Endodermal cell (in vitro differentiated cells): ENCODE measurements around the gene TMOD4. TPM values are rescaled to one million over a fixed set of nuclear protein-coding genes. Genes with fewer than 3 reads are reported as not detected.

Experiments used
- DNase-seq: peaks from one replicate; pipeline ENCODE4 v3.0.0-alpha.2; 2017
- H3K27ac ChIP-seq: 2 replicates; pipeline ENCODE4 v1.5.1; 2013; ENCODE audit warnings: mild to moderate bottlenecking, low read depth, low read length, moderate library complexity
- H3K27me3 ChIP-seq: 2 replicates; pipeline ENCODE4 v1.6.1; 2013; ENCODE audit warnings: mild to moderate bottlenecking, low read length, moderate library complexity; ENCODE audit not compliant: insufficient read depth, control insufficient read depth, poor library complexity, severe bottlenecking
- H3K36me3 ChIP-seq: 2 replicates; pipeline ENCODE4 v1.7.0; 2013; ENCODE audit warnings: mild to moderate bottlenecking, low read length, moderate library complexity; ENCODE audit not compliant: control insufficient read depth, insufficient read depth
- H3K4me1 ChIP-seq: one replicate; pipeline ENCODE4 v1.7.0; 2013; ENCODE audit warnings: low read length; ENCODE audit not compliant: control insufficient read depth, insufficient read depth
- H3K4me3 ChIP-seq: 2 replicates; pipeline ENCODE4 v1.5.1; 2013; ENCODE audit warnings: mild to moderate bottlenecking, low read length, moderate library complexity
- H3K9ac ChIP-seq: 2 replicates; pipeline ENCODE4 v1.6.1; 2013; ENCODE audit warnings: mild to moderate bottlenecking, low read length, moderate library complexity; ENCODE audit not compliant: poor library complexity, severe bottlenecking; ENCODE audit errors: extremely low read depth
- H3K9me3 ChIP-seq: 2 replicates; pipeline ENCODE4 v1.6.1; 2013; ENCODE audit warnings: mild to moderate bottlenecking, low read length, moderate library complexity; ENCODE audit not compliant: control insufficient read depth
- H3K27ac Mint-ChIP-seq: 2 replicates; pipeline ENCODE4 v1.8.0; 2020; ENCODE audit warnings: mixed read lengths
- H3K27me3 Mint-ChIP-seq: 2 replicates; pipeline ENCODE4 v1.8.0; 2021; ENCODE audit warnings: mild to moderate bottlenecking, mixed read lengths; ENCODE audit not compliant: insufficient read depth
- H3K36me3 Mint-ChIP-seq: 2 replicates; pipeline ENCODE4 v1.8.0; 2020; ENCODE audit warnings: low read depth, mixed read lengths
- H3K4me1 Mint-ChIP-seq: 2 replicates; pipeline ENCODE4 v1.8.0; 2020; ENCODE audit warnings: mixed read lengths
- H3K4me3 Mint-ChIP-seq: 2 replicates; pipeline ENCODE4 v1.8.0; 2020; ENCODE audit warnings: mild to moderate bottlenecking, moderate library complexity, mixed read lengths
- H3K9me3 Mint-ChIP-seq: 2 replicates; pipeline ENCODE4 v1.8.0; 2020; ENCODE audit warnings: mild to moderate bottlenecking, mixed read lengths
- WGBS, 2 experiments: methylation state at CpG; one replicate each; pipeline versions ENCODE4 v1.1.5 to v1.1.7; 2013; ENCODE audit warnings: missing lambda C conversion rate in 2 of 2, mixed read lengths in 1 of 2; ENCODE audit not compliant: insufficient coverage in 1 of 2, insufficient read length in 1 of 2; 5-methylcytosine and 5-hydroxymethylcytosine counted together
- total RNA-seq, 2 donors: library from RNA; stranded (reverse); fragmentation: NEBNext Ultra II Directional in 1 of 2; extraction: Animal tissue kit (Norgen Biotek cat#: 25700) in 1 of 2; gene quantifications; 2 replicates in 1 of 2; 3 replicates in 1 of 2; pipeline ENCODE4 v1.2.1, GENCODE V29; 2021
- TF ChIP-seq, protein P1 (sequence below): fragments of 200-600 bp; sonication (generic); conservative IDR thresholded peaks from 2 replicates; pipeline ENCODE4 v1.5.0; 2021; ENCODE audit warnings: antibody characterized with exemption, mild to moderate bottlenecking

The TMOD4 gene
- total RNA-seq, 2 donors from 2014 or later, result 1.0 to 1.9 TPM

DNA sequence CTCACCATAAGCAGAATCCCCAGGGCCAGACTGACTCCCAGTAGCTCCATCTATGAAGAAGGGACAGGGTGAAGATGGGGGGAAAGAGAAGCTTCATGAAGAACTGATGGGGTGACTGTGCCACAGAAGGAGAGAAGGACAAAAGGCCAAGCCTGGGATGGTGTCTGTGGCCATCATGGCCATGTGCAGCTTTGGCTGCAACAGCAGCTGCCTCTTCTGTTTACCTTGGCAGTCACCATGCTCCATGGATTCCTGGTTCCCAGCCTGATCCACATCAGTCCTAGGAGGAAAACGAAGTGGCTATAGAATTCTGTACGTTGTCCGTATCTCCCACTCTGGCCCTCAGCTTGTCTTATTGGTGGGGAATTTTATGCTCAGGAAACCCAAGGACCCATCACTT is 41.4 kb downstream of the TMOD4 start:
- Mint-ChIP-seq H3K27ac (no peak overlapping the region), H3K36me3 (peaks cover 43% of the 10 kb centered on the region), H3K27me3 (peaks cover 20% of the 10 kb centered on the region), H3K4me1 (no peaks in the 10 kb centered on the region), H3K9me3 (no peaks in the 10 kb centered on the region), H3K4me3 (no peak overlapping the region)
- Histone ChIP-seq H3K36me3 (peaks cover 31% of the 10 kb centered on the region), H3K4me3 (no peak overlapping the region), H3K27me3 (no peaks in the 10 kb centered on the region), H3K9ac (no peak overlapping the region), H3K4me1 (no peaks in the 10 kb centered on the region), H3K27ac (no peak overlapping the region), H3K9me3 (no peaks in the 10 kb centered on the region)
- WGBS, 2 experiments, result 87 to 100% methylated on average over 1 to 3 of the region's 3 CpGs
- DNase-seq, result no peak
- TF ChIP-seq, protein P1, sequence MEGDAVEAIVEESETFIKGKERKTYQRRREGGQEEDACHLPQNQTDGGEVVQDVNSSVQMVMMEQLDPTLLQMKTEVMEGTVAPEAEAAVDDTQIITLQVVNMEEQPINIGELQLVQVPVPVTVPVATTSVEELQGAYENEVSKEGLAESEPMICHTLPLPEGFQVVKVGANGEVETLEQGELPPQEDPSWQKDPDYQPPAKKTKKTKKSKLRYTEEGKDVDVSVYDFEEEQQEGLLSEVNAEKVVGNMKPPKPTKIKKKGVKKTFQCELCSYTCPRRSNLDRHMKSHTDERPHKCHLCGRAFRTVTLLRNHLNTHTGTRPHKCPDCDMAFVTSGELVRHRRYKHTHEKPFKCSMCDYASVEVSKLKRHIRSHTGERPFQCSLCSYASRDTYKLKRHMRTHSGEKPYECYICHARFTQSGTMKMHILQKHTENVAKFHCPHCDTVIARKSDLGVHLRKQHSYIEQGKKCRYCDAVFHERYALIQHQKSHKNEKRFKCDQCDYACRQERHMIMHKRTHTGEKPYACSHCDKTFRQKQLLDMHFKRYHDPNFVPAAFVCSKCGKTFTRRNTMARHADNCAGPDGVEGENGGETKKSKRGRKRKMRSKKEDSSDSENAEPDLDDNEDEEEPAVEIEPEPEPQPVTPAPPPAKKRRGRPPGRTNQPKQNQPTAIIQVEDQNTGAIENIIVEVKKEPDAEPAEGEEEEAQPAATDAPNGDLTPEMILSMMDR, result no peak

DNA sequence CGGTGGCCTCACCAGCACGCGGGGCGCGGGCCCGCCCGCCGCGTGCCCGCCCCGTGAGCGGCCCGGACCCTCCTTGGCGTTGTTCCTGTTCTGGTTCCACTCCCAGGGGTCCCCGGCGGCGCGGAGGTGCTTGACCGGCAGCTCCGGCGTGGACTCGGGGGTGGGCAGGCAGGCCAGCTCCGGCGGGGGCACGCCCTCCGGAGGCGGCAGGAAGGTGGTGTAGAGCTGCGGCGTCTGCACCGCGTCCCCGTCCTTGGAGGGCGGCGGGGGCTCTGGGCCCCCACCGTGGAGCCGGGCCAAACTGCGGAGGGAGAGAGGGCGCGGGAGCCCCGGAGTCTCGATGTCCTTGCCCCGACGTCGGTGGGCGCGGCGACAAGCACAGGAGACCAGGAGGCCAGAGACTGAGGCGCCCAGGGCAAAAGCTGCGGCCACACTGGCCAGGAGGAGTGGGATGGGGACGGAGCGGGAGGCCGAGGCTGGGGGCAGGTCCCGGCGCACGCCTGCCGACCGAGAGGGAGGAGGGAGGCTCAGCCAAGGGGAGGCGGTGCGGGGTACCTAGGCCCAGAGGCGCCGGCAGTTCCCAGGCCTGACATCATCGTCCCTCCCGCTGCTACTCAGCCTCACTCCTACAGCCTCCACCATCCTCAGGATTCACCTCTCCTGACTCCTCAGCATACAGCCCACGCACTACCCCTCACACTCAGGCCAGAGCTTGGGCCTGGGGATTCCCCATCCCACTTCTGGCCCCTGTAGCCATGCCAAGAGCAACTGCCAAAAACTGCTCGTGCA is 42.6 kb downstream of the TMOD4 start:
- Mint-ChIP-seq H3K36me3 (peaks cover 35% of the 10 kb centered on the region), H3K27ac (no peak overlapping the region), H3K4me1 (no peaks in the 10 kb centered on the region), H3K27me3 (peaks cover 20% of the 10 kb centered on the region), H3K9me3 (no peaks in the 10 kb centered on the region), H3K4me3 (no peak overlapping the region)
- Histone ChIP-seq H3K9ac (no peak overlapping the region), H3K4me3 (no peak overlapping the region), H3K4me1 (no peaks in the 10 kb centered on the region), H3K27me3 (no peaks in the 10 kb centered on the region), H3K27ac (no peak overlapping the region), H3K9me3 (no peaks in the 10 kb centered on the region), H3K36me3 (peaks cover 28% of the 10 kb centered on the region)
- DNase-seq, result peak; percentile 82
- TF ChIP-seq, protein P1, result peak; percentile 31
- 87 to 88% methylated on average over 20 to 65 of the region's 65 CpGs for WGBS, 2 experiments

DNA sequence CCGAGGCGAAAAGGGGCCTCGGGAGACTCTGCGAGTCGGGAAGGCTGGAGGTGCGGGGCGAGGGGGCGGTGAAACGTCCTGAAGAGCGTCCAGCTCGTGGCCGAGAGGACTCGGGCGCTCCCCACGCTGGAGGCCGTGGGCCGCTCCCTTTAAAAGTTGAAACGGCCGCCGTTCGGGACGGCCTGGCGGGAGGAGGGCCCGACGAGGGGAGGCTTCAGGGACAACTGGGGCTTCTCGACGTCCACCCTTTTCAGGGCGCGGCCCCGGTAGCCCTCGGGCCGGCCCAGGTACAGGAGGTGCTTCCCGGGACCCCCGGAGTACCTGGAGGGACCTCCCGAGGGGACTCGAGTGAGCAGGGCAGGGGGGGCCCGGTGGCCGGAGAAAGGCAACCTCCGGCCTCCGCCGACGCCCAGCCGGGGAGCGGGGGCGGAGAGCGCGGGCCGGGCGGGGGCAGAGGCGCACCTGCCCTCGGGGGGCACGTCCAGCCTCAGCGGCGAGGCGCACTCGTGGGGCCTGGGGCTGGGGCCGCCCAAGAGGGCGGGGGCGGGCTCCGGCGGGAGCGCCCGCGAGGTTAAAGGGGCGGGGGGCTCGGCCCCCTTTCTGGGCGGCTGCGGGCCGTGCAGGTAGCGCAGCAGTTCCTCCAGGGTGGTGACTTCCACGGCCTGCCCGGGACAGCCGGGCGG is 43.3 kb downstream of the TMOD4 start:
- DNase-seq, result no peak
- Histone ChIP-seq H3K9me3 (no peaks in the 10 kb centered on the region), H3K27me3 (no peaks in the 10 kb centered on the region), H3K27ac (no peak overlapping the region), H3K4me3 (no peak overlapping the region), H3K4me1 (no peaks in the 10 kb centered on the region), H3K9ac (no peak overlapping the region), H3K36me3 (peaks cover 23% of the 10 kb centered on the region)
- Mint-ChIP-seq H3K9me3 (no peaks in the 10 kb centered on the region), H3K4me1 (no peaks in the 10 kb centered on the region), H3K36me3 (peaks cover 32% of the 10 kb centered on the region), H3K27me3 (peaks cover 20% of the 10 kb centered on the region), H3K27ac (peak overlapping the region; percentile 75), H3K4me3 (peak overlapping the region; percentile 60)
- 82 to 86% methylated on average over 49 to 74 of the region's 74 CpGs for WGBS, 2 experiments
- TF ChIP-seq, protein P1, result no peak
